Endothelial cell (in vitro differentiated cells): ENCODE measurements around the gene YARS2. TPM values are rescaled to one million over a fixed set of nuclear protein-coding genes. Genes with fewer than 3 reads are reported as not detected.

Experiments used
- DNase-seq: peaks from one replicate; pipeline ENCODE4 v3.0.0; 2021; ENCODE audit warnings: low spot score
- H3K27ac Mint-ChIP-seq: one replicate; pipeline ENCODE4 v1.8.0; 2021; ENCODE audit warnings: mixed read lengths, inconsistent platforms; ENCODE audit not compliant: unreplicated experiment
- H3K27me3 Mint-ChIP-seq: one replicate; pipeline ENCODE4 v1.8.0; 2021; ENCODE audit warnings: mild to moderate bottlenecking, moderate library complexity, mixed read lengths, inconsistent platforms; ENCODE audit not compliant: unreplicated experiment
- H3K36me3 Mint-ChIP-seq: one replicate; pipeline ENCODE4 v1.8.0; 2021; ENCODE audit warnings: mild to moderate bottlenecking, low read depth, mixed read lengths, inconsistent platforms; ENCODE audit not compliant: unreplicated experiment
- H3K4me1 Mint-ChIP-seq: one replicate; pipeline ENCODE4 v1.8.0; 2021; ENCODE audit warnings: mild to moderate bottlenecking, mixed read lengths, inconsistent platforms; ENCODE audit not compliant: unreplicated experiment
- H3K4me3 Mint-ChIP-seq: one replicate; pipeline ENCODE4 v1.8.0; 2021; ENCODE audit warnings: mild to moderate bottlenecking, mixed read lengths, inconsistent platforms; ENCODE audit not compliant: unreplicated experiment
- H3K9me3 Mint-ChIP-seq: one replicate; pipeline ENCODE4 v1.8.0; 2021; ENCODE audit warnings: mixed read lengths, inconsistent platforms; ENCODE audit not compliant: unreplicated experiment
- total RNA-seq: library from RNA; stranded (reverse); fragmentation: NEBNext Ultra II Directional; extraction: Animal tissue kit (Norgen Biotek cat#: 25700); gene quantifications from one replicate; pipeline ENCODE4 v1.2.1, GENCODE V29; 2021; ENCODE audit not compliant: unreplicated experiment
- TF ChIP-seq, protein P1 (sequence below): fragments of 200-600 bp; sonication (generic); IDR thresholded peaks from one replicate; pipeline ENCODE4 v1.5.0; 2021; ENCODE audit warnings: antibody characterized with exemption; ENCODE audit not compliant: unreplicated experiment

The YARS2 gene
- total RNA-seq, 1 donor from 2014 or later, result 29.0 TPM

GRCh38 chr12:32698285-32698684 is 57.4 kb downstream of the YARS2 start:
- peaks cover 18% of the 10 kb centered on the region for H3K36me3 Mint-ChIP-seq
- TF ChIP-seq, protein P1, sequence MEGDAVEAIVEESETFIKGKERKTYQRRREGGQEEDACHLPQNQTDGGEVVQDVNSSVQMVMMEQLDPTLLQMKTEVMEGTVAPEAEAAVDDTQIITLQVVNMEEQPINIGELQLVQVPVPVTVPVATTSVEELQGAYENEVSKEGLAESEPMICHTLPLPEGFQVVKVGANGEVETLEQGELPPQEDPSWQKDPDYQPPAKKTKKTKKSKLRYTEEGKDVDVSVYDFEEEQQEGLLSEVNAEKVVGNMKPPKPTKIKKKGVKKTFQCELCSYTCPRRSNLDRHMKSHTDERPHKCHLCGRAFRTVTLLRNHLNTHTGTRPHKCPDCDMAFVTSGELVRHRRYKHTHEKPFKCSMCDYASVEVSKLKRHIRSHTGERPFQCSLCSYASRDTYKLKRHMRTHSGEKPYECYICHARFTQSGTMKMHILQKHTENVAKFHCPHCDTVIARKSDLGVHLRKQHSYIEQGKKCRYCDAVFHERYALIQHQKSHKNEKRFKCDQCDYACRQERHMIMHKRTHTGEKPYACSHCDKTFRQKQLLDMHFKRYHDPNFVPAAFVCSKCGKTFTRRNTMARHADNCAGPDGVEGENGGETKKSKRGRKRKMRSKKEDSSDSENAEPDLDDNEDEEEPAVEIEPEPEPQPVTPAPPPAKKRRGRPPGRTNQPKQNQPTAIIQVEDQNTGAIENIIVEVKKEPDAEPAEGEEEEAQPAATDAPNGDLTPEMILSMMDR, result no peak
- H3K4me1 Mint-ChIP-seq, result peaks cover 12% of the 10 kb centered on the region
- H3K4me3 Mint-ChIP-seq, result no peak overlapping the region
- no peak overlapping the region for H3K27ac Mint-ChIP-seq
- DNase-seq, result no peak
- H3K9me3 Mint-ChIP-seq, result peaks cover 5% of the 10 kb centered on the region
- H3K27me3 Mint-ChIP-seq, result peaks cover 2% of the 10 kb centered on the region

GRCh38 chr12:32697445-32697844 is 58.3 kb downstream of the YARS2 start:
- peaks cover 18% of the 10 kb centered on the region for H3K36me3 Mint-ChIP-seq
- no peak overlapping the region for H3K27ac Mint-ChIP-seq
- peaks cover 9% of the 10 kb centered on the region for H3K4me1 Mint-ChIP-seq
- DNase-seq, result no peak
- peaks cover 5% of the 10 kb centered on the region for H3K9me3 Mint-ChIP-seq
- peaks cover 2% of the 10 kb centered on the region for H3K27me3 Mint-ChIP-seq
- H3K4me3 Mint-ChIP-seq, result no peak overlapping the region
- TF ChIP-seq, protein P1, result no peak

Other genes with a start within 250 kb of the YARS2 start
- 82.1 TPM for gene DNM1L, start 76.6 kb downstream of the YARS2 start, total RNA-seq
- 9.0 TPM for gene PKP2, start 140.9 kb upstream of the YARS2 start, total RNA-seq